Suppressor macrophage (primary cell): ENCODE data around the gene MAGI1.
A peak's percentile ranks its signal among the peaks of the same experiment; 100 is the strongest.
"Not testable (repeated sequence)": the region's sequence is repeated elsewhere in the genome, so short reads cannot be mapped to it uniquely, and the experiment has no call there.

Experiments
- DNase-seq, 4 experiments: peaks; one replicate each; pipeline ENCODE4 v3.0.0-alpha.2; 2020 to 2022
- total RNA-seq, 17 experiments: gene quantifications; one replicate each; lab custom pipeline; 2026; ENCODE audit warnings: mixed read lengths in 6 of 17, inconsistent platforms in 3 of 17; lab: John Stamatoyannopoulos, UW

The MAGI1 gene
- total RNA-seq: 0 to 5.5 (median 0.03) reads per million in 17 experiments

- peak; percentile 64 to 80 (median 66) for DNase-seq
These were observed at the start of gene MAGI1 for GRCh38 chr3:66038726-66039589. MAGI1 (minus strand) TSS chr3:66038918; CDS start chr3:66038308, 610 bp downstream.

- no peak for DNase-seq
These were observed 45.1 kb upstream of the MAGI1 start for GRCh38 chr3:66083784-66084213.

GRCh38 chr3:66083096-66083678, 44.5 kb upstream of the MAGI1 start:
- no peak for DNase-seq

GRCh38 chr3:66082679-66083078, 44.0 kb upstream of the MAGI1 start:
- no peak for DNase-seq

DNA sequence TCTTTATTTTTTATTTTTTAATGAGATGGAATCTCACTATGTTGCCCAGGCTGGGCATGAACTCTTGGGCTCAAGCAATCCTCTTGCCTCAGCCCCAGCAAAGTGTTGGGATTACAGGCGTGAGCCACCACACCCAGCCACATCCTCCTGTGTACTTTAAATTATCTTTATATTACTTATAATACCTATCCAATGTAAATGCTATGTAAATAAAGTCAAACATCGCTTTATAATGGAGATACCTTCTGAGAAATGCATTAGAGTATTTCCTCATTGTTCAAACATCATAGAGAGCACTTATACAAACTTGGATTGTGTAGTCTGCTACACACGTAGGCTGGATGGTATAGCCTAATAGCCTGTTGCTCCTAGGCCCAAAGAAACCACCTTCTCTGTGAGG, 41.4 kb upstream of the MAGI1 start:
- no peak for DNase-seq

DNA sequence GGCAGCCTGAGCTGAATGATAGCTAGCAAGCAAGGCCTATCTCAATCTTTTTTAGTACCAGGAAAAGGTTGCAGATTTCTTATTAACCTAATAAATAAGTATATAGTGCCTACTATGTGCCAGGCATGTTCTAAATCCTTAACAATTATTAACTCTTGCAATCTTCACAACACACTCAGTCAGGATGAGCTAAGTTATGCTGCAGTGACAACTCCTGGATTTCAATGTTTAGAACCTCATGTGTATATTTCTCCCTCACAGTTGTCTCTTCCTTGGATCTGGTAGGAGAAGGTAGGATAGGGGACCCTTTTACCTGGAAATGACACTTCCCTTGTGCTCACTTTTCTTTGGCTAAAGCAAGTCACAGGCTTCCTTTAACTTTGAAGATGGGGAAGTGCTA, 39.3 kb upstream of the MAGI1 start:
- no peak for DNase-seq

DNA sequence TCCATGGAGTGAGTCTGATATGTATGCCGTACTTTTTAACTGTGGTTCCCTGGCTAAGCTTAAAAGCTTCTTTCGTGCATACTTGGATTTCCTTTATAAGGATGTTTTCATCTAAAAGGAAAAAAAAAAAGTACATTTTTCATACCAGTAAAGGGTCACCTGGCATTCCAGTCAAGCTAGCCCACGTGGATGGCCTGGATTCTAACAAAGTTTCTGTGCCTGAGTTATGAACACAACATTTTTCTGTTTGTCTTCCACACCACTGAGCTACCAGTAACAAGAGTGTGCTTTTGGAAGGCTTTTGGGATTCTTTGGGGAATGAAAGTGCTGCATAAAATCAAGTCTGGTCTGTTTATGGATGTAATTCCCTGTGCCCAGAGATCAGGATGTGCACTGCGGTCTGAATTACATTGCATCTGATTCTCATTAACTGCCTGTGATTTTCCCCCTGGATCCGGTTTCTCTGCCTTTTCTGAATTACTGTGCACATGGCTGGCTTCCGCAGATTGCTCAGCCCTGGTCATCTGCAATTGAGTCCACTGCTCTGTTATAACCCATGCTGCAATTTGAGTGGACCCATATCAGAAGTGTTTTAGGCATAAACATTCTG, 38.2 kb upstream of the MAGI1 start:
- no peak for DNase-seq

GRCh38 chr3:66075281-66075680, 36.6 kb upstream of the MAGI1 start:
- DNase-seq: no peak

GRCh38 chr3:66073464-66074141, 34.9 kb upstream of the MAGI1 start:
- no peak for DNase-seq

GRCh38 chr3:66068255-66068654, 29.5 kb upstream of the MAGI1 start:
- DNase-seq: no peak

DNA sequence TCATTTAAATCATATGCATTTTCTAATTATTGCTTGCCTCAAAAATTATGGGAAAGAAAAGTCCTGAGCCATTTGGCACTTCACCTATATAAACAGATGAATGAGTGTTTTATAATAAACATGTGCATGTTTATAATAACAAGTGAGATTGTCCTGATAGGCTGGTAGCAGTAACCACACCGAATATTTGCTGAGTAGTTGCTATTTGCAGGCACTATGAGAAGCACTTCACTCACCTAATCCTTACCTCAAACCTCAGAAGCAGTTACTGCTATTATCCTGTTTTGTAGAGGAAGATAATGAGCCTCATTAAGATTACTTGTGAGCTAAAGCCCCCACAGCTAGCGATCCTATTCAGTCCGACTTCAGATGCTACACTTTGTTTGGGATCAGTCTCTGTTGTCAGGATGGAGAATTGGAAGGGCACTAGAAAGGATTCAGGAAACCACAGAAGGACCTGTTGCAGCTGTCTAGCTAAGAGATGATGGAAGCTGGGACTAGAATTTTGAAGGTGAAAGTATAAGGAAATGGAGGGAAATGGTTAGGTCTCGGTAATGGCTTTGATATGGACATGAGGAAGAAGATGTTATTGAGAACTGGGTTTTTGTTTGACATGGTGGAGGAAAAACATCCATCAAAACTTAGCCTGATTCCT, 28.4 kb upstream of the MAGI1 start:
- no peak for DNase-seq

- no peak for DNase-seq
These were observed 16.6 kb upstream of the MAGI1 start for GRCh38 chr3:66055289-66055688.

DNA sequence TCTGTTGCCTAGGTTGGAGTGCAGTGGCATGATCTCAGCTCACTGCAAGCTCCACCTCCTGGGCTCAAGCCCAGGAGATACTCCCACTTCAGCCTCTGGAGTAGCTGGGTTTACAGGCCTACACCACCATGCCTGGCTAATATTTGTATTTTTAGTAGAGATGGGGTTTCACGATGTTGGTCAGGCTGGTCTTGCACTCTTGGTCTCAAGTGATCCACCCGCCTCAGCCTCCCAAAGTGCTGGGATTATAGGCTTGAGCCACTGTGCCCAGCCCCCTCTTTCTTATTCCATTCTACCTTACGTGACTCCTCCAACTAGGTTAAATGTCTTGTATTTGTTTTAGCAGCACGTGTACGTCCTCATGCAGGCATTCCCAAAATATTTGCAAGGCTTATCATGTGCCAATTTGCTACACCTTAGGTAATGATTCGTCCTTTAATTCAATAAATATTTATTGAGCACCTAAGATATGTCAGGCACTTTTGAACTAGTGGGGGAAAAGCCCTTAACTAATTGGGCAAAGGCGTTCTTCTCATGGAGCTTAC, 14.9 kb upstream of the MAGI1 start:
- DNase-seq: no peak

DNA sequence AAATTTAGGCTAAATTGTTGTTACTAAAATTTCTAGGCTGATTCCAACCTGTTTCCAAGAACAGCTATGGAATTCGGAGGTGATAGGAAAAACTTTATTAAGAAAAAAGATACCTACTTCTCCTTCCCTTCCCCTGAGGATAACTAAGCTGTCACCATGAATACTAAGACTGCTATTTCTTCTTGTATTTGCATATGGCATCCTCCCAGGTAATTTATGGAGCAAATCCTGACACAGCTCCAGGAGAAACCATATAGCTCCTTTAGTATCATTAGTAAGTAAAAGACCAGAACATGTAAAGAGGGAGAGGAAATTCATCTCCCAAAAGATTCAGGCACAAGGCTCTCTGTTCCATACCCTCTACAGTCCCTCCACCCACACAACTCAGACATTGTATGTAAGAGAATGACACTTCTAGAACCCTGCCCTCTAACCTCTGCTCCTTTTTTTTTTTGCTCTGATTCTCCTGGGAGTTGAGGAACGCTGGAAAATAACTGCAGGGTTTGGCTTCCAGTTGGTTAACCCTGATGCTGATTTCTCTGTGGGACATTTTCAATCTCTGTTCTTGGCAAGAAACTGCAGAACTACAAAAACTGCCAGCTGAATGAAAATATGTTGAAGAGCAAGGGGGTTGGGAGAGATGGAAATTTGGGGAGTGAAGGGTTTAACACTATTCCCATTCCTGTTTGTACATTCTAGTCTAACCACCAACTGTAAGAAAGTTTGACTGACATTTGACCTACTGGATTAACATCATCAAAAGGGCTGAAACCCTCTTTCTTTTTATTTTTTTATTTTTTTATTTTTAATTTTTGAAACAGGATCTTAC, 14.2 kb upstream of the MAGI1 start:
- DNase-seq: no peak

- no peak for DNase-seq
These were observed 12.1 kb upstream of the MAGI1 start for GRCh38 chr3:66050821-66051220.

GRCh38 chr3:66048051-66048395, 9.3 kb upstream of the MAGI1 start:
- no peak for DNase-seq

DNA sequence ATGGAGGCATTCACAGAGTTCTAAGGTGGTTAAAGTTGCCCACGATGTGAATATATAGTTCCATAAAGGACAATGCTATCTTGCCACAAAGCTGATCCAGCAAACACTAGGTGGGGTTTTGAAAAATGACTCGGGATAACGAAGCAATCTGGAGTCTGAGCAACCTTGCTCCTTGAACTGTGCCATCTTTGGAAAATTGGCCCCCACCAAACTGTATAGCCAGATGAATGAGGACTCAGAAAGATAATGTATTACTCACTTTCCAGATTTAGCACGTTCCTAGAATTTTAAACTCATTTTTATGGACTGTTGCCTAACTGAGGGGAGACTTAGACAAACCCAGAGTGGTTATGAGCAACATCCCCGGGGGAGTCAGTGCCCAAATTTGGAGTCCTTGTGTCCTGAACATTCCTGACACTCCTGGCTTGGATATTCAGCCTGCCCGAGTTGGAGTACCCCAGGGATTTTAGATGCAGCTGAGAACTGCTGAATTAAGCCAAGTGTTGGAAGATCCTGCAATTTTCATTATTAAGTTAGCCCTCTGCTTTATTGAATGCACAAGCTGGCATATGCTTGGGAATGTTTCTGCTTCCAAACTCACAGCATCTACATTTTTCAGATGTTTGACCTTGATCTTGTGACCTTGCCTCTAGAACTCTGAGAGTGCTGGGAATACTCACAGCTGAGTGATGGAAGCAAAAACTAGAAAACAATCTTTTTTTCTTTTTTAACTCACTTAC, 8.8 kb upstream of the MAGI1 start:
- DNase-seq: no peak

DNA sequence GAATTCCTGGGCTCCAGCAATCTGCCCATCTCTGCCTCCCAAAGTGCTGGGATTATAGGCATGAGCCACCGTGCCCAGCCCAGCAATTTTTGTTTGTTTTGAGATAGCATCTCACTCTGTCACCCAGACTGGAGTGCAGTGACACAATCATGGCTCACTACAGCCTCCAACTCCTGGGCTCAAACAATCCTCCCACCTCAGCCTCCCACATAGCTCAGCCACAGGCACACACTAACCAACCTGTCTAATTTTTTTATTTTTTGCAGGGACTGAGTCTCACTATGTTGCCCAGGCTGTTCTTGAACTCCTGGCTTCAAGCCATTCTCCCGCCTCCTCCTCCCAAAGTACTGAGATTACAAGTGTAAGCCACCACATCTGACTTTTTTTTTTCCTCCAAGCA, 7.6 kb upstream of the MAGI1 start:
- DNase-seq: not testable (repeated sequence)

DNA sequence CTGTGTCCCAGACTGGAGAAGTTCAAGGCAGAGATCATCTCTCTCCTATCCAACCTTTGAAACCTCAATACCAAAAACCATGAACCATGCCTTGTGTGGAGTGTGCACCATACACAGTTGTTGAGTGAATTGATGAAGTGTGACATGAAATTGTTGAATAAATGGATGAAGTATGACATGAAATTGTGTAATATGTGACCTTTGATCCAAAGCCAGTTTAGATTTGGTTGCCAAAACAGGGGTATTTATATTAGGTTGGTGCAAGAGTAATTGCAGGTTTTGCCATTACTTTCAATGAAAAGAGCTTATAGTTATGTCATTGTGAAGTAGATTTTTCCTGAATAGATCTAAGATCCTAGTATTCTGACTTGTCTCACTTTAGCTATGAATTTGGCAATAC, 3.1 kb upstream of the MAGI1 start:
- DNase-seq: no peak

GRCh38 chr3:66041116-66041515, 2.4 kb upstream of the MAGI1 start:
- DNase-seq: no peak

- no peak for DNase-seq
These were observed 821 bp upstream of the MAGI1 start for GRCh38 chr3:66039590-66039887.
